Adrenal gland (tissue), 5 donors: ENCODE results near the gene CADM1.

Source experiments
- POLR2A ChIP-seq, 2 donors: fragments of 450-650 bp; IDR thresholded peaks; one replicate each; pipeline ENCODE4 v1.6.1; 2017; ENCODE audit warnings: antibody characterized with exemption in 2 of 2, mild to moderate bottlenecking in 2 of 2, moderate library complexity in 1 of 2
- TF ChIP-seq, protein P1 (sequence below), 6 experiments: fragments of 450-650 bp in 4 of 6; fragments of 200-600 bp in 2 of 6; sonication (generic) in 1 of 6; IDR thresholded peaks; 1 replicate in 5 of 6; 2 replicates in 1 of 6; pipeline versions ENCODE4 v1.5.1 to v1.8.0; 2016 to 2021; ENCODE audit warnings: antibody characterized with exemption in 6 of 6, mild to moderate bottlenecking in 2 of 6, moderate library complexity in 1 of 6
- donor health status: DM: no; HTN: no; CAD: no.

DNA sequence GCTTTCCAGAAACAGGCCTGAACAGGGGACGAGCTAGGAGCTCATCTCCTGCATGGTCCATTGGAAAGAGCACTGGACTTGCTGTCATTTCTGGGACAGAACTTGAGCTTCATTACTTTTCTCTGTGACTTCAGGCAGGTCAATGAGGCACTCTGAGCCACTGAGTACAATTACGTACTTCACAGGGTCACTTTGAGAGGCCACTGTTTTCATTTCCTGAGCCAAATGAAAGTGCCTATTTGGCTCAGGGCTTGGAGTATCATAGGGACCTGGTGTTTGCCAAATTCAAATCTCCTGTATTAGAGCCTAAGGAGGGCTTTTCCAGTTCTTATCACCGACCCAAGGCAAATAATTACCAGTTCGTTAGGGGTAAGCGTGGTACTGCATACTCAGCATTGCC lies 319.3 kb downstream of the CADM1 start:
- TF ChIP-seq, protein P1, sequence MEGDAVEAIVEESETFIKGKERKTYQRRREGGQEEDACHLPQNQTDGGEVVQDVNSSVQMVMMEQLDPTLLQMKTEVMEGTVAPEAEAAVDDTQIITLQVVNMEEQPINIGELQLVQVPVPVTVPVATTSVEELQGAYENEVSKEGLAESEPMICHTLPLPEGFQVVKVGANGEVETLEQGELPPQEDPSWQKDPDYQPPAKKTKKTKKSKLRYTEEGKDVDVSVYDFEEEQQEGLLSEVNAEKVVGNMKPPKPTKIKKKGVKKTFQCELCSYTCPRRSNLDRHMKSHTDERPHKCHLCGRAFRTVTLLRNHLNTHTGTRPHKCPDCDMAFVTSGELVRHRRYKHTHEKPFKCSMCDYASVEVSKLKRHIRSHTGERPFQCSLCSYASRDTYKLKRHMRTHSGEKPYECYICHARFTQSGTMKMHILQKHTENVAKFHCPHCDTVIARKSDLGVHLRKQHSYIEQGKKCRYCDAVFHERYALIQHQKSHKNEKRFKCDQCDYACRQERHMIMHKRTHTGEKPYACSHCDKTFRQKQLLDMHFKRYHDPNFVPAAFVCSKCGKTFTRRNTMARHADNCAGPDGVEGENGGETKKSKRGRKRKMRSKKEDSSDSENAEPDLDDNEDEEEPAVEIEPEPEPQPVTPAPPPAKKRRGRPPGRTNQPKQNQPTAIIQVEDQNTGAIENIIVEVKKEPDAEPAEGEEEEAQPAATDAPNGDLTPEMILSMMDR (IDR thresholded peaks at IDR 0.05): no peak
- TF ChIP-seq POLR2A (IDR thresholded peaks at IDR 0.05): no peak
